CD8-positive, alpha-beta memory T cell (primary cell): ENCODE measurements around the gene RCBTB2. TPM values are rescaled to one million over a fixed set of nuclear protein-coding genes. Genes with fewer than 3 reads are reported as not detected.

Experiments used
- CTCF ChIA-PET: fragments of 350-600 bp; sonication (Branson Sonifier 250); formaldehyde crosslinking; loops from one replicate; lab custom pipeline; 2021; ENCODE audit warnings: antibody characterized with exemption; lab: Charles Lee
- POLR2A ChIA-PET: fragments of 350-600 bp; sonication (Branson Sonifier 250); formaldehyde crosslinking; loops from one replicate; lab custom pipeline; 2021; ENCODE audit warnings: antibody characterized with exemption; lab: Charles Lee
- DNase-seq, 5 donors: peaks; one replicate each; pipeline versions ENCODE4 v3.0.0 to v3.0.0-alpha.2; 2020 to 2022; ENCODE audit warnings: mixed read lengths in 1 of 5
- H3K27ac ChIP-seq: one replicate; pipeline ENCODE4 v1.7.0; 2013; ENCODE audit warnings: low read depth, mild to moderate bottlenecking, low read length, moderate library complexity
- H3K27me3 ChIP-seq: 2 replicates; pipeline ENCODE4 v1.7.0; 2013; ENCODE audit warnings: low read length, mild to moderate bottlenecking; ENCODE audit not compliant: insufficient read depth, poor library complexity, severe bottlenecking
- H3K36me3 ChIP-seq: 2 replicates; pipeline ENCODE4 v1.7.0; 2013; ENCODE audit warnings: mild to moderate bottlenecking, low read length, moderate library complexity; ENCODE audit not compliant: insufficient read depth
- H3K4me1 ChIP-seq: 2 replicates; pipeline ENCODE4 v1.7.0; 2013; ENCODE audit warnings: mild to moderate bottlenecking, low read length, moderate library complexity; ENCODE audit not compliant: insufficient read depth
- H3K4me3 ChIP-seq: 2 replicates; pipeline ENCODE4 v1.7.0; 2013; ENCODE audit warnings: mild to moderate bottlenecking, low read length
- H3K9me3 ChIP-seq: 2 replicates; pipeline ENCODE4 v1.7.0; 2013; ENCODE audit warnings: mild to moderate bottlenecking, low read length
- H3K27ac Mint-ChIP-seq, 8 donors: one replicate each; pipeline ENCODE4 v1.8.0; 2020 to 2021; ENCODE audit warnings: mixed read lengths in 8 of 8, mild to moderate bottlenecking in 6 of 8, inconsistent platforms in 3 of 8, moderate library complexity in 3 of 8
- H3K27me3 Mint-ChIP-seq, 2 donors: one replicate each; pipeline ENCODE4 v1.8.0; 2020 to 2021; ENCODE audit warnings: mixed read lengths in 2 of 2, mild to moderate bottlenecking in 1 of 2, moderate library complexity in 1 of 2
- H3K36me3 Mint-ChIP-seq, 3 donors: one replicate each; pipeline ENCODE4 v1.8.0; 2020 to 2021; ENCODE audit warnings: mixed read lengths in 3 of 3, inconsistent platforms in 1 of 3, mild to moderate bottlenecking in 1 of 3
- H3K4me1 Mint-ChIP-seq, 3 donors: one replicate each; pipeline ENCODE4 v1.8.0; 2020 to 2021; ENCODE audit warnings: mixed read lengths in 3 of 3, inconsistent platforms in 1 of 3, mild to moderate bottlenecking in 1 of 3
- H3K4me3 Mint-ChIP-seq, 7 donors: one replicate each; pipeline ENCODE4 v1.8.0; 2020 to 2021; ENCODE audit warnings: mixed read lengths in 7 of 7, mild to moderate bottlenecking in 6 of 7, moderate library complexity in 4 of 7, inconsistent platforms in 2 of 7
- H3K9me3 Mint-ChIP-seq, 5 donors: one replicate each; pipeline ENCODE4 v1.8.0; 2020 to 2022; ENCODE audit warnings: mixed read lengths in 5 of 5, mild to moderate bottlenecking in 3 of 5, moderate library complexity in 2 of 5, inconsistent platforms in 1 of 5
- polyA plus RNA-seq: library from polyadenylated mRNA; unstranded; fragments of 300-500 nt; fragmentation: Illumina TruSeq; gene quantifications from one replicate; pipeline ENCODE4 v1.2.3, GENCODE V29; 2021
- total RNA-seq, 2 experiments: library from RNA; stranded (reverse); gene quantifications; one replicate each; pipeline ENCODE4 v1.2.3, GENCODE V29; 2021

Gene RCBTB2
- total and polyA plus RNA-seq, 3 experiments from 2014 or later, result 5.4 to 23.4 (median 6.5) TPM

- no peak for DNase-seq
- Histone ChIP-seq H3K36me3 (no peaks in the 10 kb centered on the region), H3K4me3 (no peak overlapping the region), H3K4me1 (no peaks in the 10 kb centered on the region), H3K27me3 (no peaks in the 10 kb centered on the region), H3K9me3 (peaks cover 6% of the 10 kb centered on the region), H3K27ac (no peak overlapping the region)
- ChIA-PET POLR2A (interaction anchor here (1.0 kb wide), 1 partner anchor 11 kb away, joined by 4 read pairs; no protein-coding TSS in a partner anchor), CTCF (interaction anchor here (0.8 to 1.2 kb wide), 2 partner anchors 9 to 10 kb away, joined by 3 read pairs; no protein-coding TSS in a partner anchor)
- Mint-ChIP-seq H3K27ac (no peak overlapping the region), H3K4me3 (no peak overlapping the region), H3K9me3 (peaks cover 5 to 23% (median 12%) of the 10 kb centered on the region in 5 donors), H3K36me3 (peaks cover 0 to 15% (median 0%) of the 10 kb centered on the region in 3 donors), H3K27me3 (peaks cover 0 to 2% of the 10 kb centered on the region in 2 donors), H3K4me1 (peaks cover 0 to 4% (median 3%) of the 10 kb centered on the region in 3 donors)
Measured at GRCh38 chr13:48551329-48551728, 18.4 kb upstream of the RCBTB2 start.

- POLR2A ChIA-PET, result no interaction called here
- peaks cover 0 to 14% (median 0%) of the 10 kb centered on the region in 3 donors for H3K36me3 Mint-ChIP-seq
Measured at GRCh38 chr13:48549658-48550057, 16.8 kb upstream of the RCBTB2 start.

GRCh38 chr13:48547663-48548092 is 14.8 kb upstream of the RCBTB2 start:
- H3K4me3 ChIP-seq, result no peak overlapping the region
- POLR2A ChIA-PET, result no interaction called here
- Mint-ChIP-seq H3K36me3 (peaks cover 0 to 17% (median 0%) of the 10 kb centered on the region in 3 donors), H3K27me3 (peaks cover 0 to 4% of the 10 kb centered on the region in 2 donors), H3K9me3 (peaks cover 0 to 21% (median 6%) of the 10 kb centered on the region in 5 donors), H3K4me1 (peaks cover 0 to 4% (median 3%) of the 10 kb centered on the region in 3 donors), H3K27ac (no peak overlapping the region), H3K4me3 (no peak overlapping the region)
- no peak overlapping the region for H3K27ac ChIP-seq
- H3K36me3 ChIP-seq, result no peaks in the 10 kb centered on the region
- H3K4me1 ChIP-seq, result no peaks in the 10 kb centered on the region
- CTCF ChIA-PET, result no interaction called here
- peaks cover 6% of the 10 kb centered on the region for H3K9me3 ChIP-seq
- H3K27me3 ChIP-seq, result no peaks in the 10 kb centered on the region
- no peak for DNase-seq

More at GRCh38 chr13:48549658-48550057, 16.8 kb upstream of the RCBTB2 start:
- H3K9me3 Mint-ChIP-seq, result peaks cover 0 to 21% (median 6%) of the 10 kb centered on the region in 5 donors
- no peak overlapping the region for H3K27ac ChIP-seq
- H3K27me3 ChIP-seq, result no peaks in the 10 kb centered on the region
- CTCF ChIA-PET, result no interaction called here
- H3K4me3 ChIP-seq, result no peak overlapping the region
- H3K36me3 ChIP-seq, result no peaks in the 10 kb centered on the region
- H3K27me3 Mint-ChIP-seq, result peaks cover 0 to 2% of the 10 kb centered on the region in 2 donors
- H3K4me1 Mint-ChIP-seq, result peaks cover 0 to 4% (median 3%) of the 10 kb centered on the region in 3 donors
- H3K4me1 ChIP-seq, result no peaks in the 10 kb centered on the region
- DNase-seq, result no peak
- H3K9me3 ChIP-seq, result peaks cover 6% of the 10 kb centered on the region
- H3K27ac Mint-ChIP-seq, result no peak overlapping the region
- no peak overlapping the region for H3K4me3 Mint-ChIP-seq

- no peaks in the 10 kb centered on the region for H3K27me3 ChIP-seq
- no peaks in the 10 kb centered on the region for H3K4me1 ChIP-seq
- ChIA-PET POLR2A (no interaction called here), CTCF (interaction anchor here (0.9 to 1.4 kb wide), 3 partner anchors 11 to 30 kb away, joined by 3 read pairs; no protein-coding TSS in a partner anchor)
- H3K36me3 ChIP-seq, result no peaks in the 10 kb centered on the region
- H3K27me3 Mint-ChIP-seq, result peaks cover 0 to 4% of the 10 kb centered on the region in 2 donors
- no peak overlapping the region for H3K4me3 ChIP-seq
- H3K36me3 Mint-ChIP-seq, result peaks cover 0 to 10% (median 0%) of the 10 kb centered on the region in 3 donors
- peaks cover 0 to 6% (median 2%) of the 10 kb centered on the region in 5 donors for H3K9me3 Mint-ChIP-seq
- no peak overlapping the region for H3K27ac ChIP-seq
- H3K4me3 Mint-ChIP-seq, result no peak overlapping the region
- H3K9me3 ChIP-seq, result no peaks in the 10 kb centered on the region
- no peak for DNase-seq
- peaks cover 0 to 4% (median 3%) of the 10 kb centered on the region in 3 donors for H3K4me1 Mint-ChIP-seq
- no peak overlapping the region for H3K27ac Mint-ChIP-seq
Measured at GRCh38 chr13:48545608-48546007, 12.7 kb upstream of the RCBTB2 start.

GRCh38 chr13:48542581-48543341 is 9.9 kb upstream of the RCBTB2 start:
- Mint-ChIP-seq H3K4me1 (no peaks in the 10 kb centered on the region), H3K27me3 (peaks cover 0 to 2% of the 10 kb centered on the region in 2 donors), H3K27ac (no peak overlapping the region), H3K36me3 (peaks cover 0 to 7% (median 0%) of the 10 kb centered on the region in 3 donors), H3K9me3 (no peaks in the 10 kb centered on the region), H3K4me3 (no peak overlapping the region)
- no peaks in the 10 kb centered on the region for H3K27me3 ChIP-seq
- no peak overlapping the region for H3K4me3 ChIP-seq
- H3K27ac ChIP-seq, result no peak overlapping the region
- H3K36me3 ChIP-seq, result no peaks in the 10 kb centered on the region
- POLR2A ChIA-PET, result interaction anchor here (0.6 to 1.1 kb wide), 2 partner anchors 9 to 39 kb away, joined by 3 to 6 read pairs; no protein-coding TSS in a partner anchor
- H3K9me3 ChIP-seq, result no peaks in the 10 kb centered on the region
- DNase-seq, result no peak
- CTCF ChIA-PET, result interaction anchor here (0.8 to 1.3 kb wide), 2 partner anchors 8 to 37 kb away, joined by 3 read pairs; no protein-coding TSS in a partner anchor
- no peaks in the 10 kb centered on the region for H3K4me1 ChIP-seq

GRCh38 chr13:48542138-48542537 is 9.3 kb upstream of the RCBTB2 start:
- Mint-ChIP-seq H3K4me3 (no peak overlapping the region), H3K27me3 (peaks cover 0 to 2% of the 10 kb centered on the region in 2 donors), H3K4me1 (no peaks in the 10 kb centered on the region), H3K27ac (no peak overlapping the region), H3K36me3 (peaks cover 0 to 13% (median 0%) of the 10 kb centered on the region in 3 donors), H3K9me3 (no peaks in the 10 kb centered on the region)
- DNase-seq, result no peak
- ChIA-PET CTCF (interaction anchor here (0.8 to 1.3 kb wide), 2 partner anchors 9 to 38 kb away, joined by 3 read pairs; no protein-coding TSS in a partner anchor), POLR2A (interaction anchor here (1.1 kb wide), 1 partner anchor 8 kb away, joined by 6 read pairs; no protein-coding TSS in a partner anchor)
- H3K4me3 ChIP-seq, result no peak overlapping the region
- no peak overlapping the region for H3K27ac ChIP-seq
- H3K4me1 ChIP-seq, result no peaks in the 10 kb centered on the region
- H3K9me3 ChIP-seq, result no peaks in the 10 kb centered on the region
- no peaks in the 10 kb centered on the region for H3K36me3 ChIP-seq
- no peaks in the 10 kb centered on the region for H3K27me3 ChIP-seq

GRCh38 chr13:48539550-48539949 is 6.7 kb upstream of the RCBTB2 start:
- Mint-ChIP-seq H3K4me1 (peaks cover 3 to 5% (median 4%) of the 10 kb centered on the region in 3 donors), H3K27ac (peak overlapping the region in 1 of 8 donors; percentile 58), H3K36me3 (peaks cover 0 to 21% (median 0%) of the 10 kb centered on the region in 3 donors), H3K4me3 (no peak overlapping the region), H3K27me3 (peaks cover 0 to 7% of the 10 kb centered on the region in 2 donors), H3K9me3 (peaks cover 0 to 3% (median 0%) of the 10 kb centered on the region in 5 donors)
- Histone ChIP-seq H3K36me3 (no peaks in the 10 kb centered on the region), H3K4me3 (no peak overlapping the region), H3K27ac (no peak overlapping the region), H3K27me3 (no peaks in the 10 kb centered on the region), H3K9me3 (no peaks in the 10 kb centered on the region), H3K4me1 (no peaks in the 10 kb centered on the region)
- ChIA-PET POLR2A (no interaction called here), CTCF (no interaction called here)
- DNase-seq, result no peak
